GM23338 (cell line): Measurements from ENCODE around the gene CSNK1A1. TPM values are rescaled to one million over a fixed set of nuclear protein-coding genes. Genes with fewer than 3 reads are reported as not detected.

Experiments used
- ATAC-seq: fragments of 200-7000 bp; cut with Tn5 transposase; 3 replicates; pipeline ENCODE4 v1.9.1; 2020
- DNase-seq: peaks from one replicate; pipeline ENCODE4 v3.0.0-alpha.2; 2015; ENCODE audit warnings: low spot score
- H2AFZ ChIP-seq: fragments of 200-600 bp; sonication (generic); 2 replicates; pipeline ENCODE4 v1.8.0; 2016; ENCODE audit warnings: antibody characterized with exemption, mild to moderate bottlenecking, moderate library complexity
- H3F3A ChIP-seq: fragments of 200-600 bp; sonication (generic); replicated peaks from 2 replicates; pipeline ENCODE4 v1.8.0; 2017; ENCODE audit warnings: antibody characterized with exemption, mixed run types, low read depth
- H3K27ac ChIP-seq: fragments of 200-600 bp; sonication (generic); 2 replicates; pipeline ENCODE4 v1.6.1; 2016; ENCODE audit warnings: low read depth
- H3K27me3 ChIP-seq: fragments of 200-600 bp; sonication (generic); 2 replicates; pipeline ENCODE4 v1.8.0; 2016; ENCODE audit warnings: mild to moderate bottlenecking, mixed run types, moderate library complexity; ENCODE audit not compliant: insufficient read depth
- H3K36me3 ChIP-seq: fragments of 200-600 bp; sonication (generic); 2 replicates; pipeline ENCODE4 v1.8.0; 2016; ENCODE audit warnings: mild to moderate bottlenecking; ENCODE audit not compliant: insufficient read depth
- H3K4me1 ChIP-seq: fragments of 200-600 bp; sonication (generic); 2 replicates; pipeline ENCODE4 v1.8.0; 2016; ENCODE audit warnings: mild to moderate bottlenecking, moderate library complexity; ENCODE audit not compliant: insufficient read depth
- H3K4me2 ChIP-seq: fragments of 200-600 bp; sonication (generic); 2 replicates; pipeline ENCODE4 v1.7.1; 2017; ENCODE audit warnings: mixed run types
- H3K4me3 ChIP-seq: fragments of 200-600 bp; sonication (generic); 2 replicates; pipeline ENCODE4 v1.6.1; 2016; ENCODE audit warnings: mixed run types
- H3K79me2 ChIP-seq: fragments of 200-600 bp; sonication (generic); replicated peaks from 2 replicates; pipeline ENCODE4 v1.8.0; 2017; ENCODE audit warnings: mild to moderate bottlenecking; ENCODE audit not compliant: insufficient read depth
- H3K9me2 ChIP-seq: fragments of 200-600 bp; sonication (generic); 2 replicates; pipeline ENCODE4 v1.8.0; 2017; ENCODE audit not compliant: insufficient read depth
- H4K20me1 ChIP-seq: fragments of 200-600 bp; sonication (generic); replicated peaks from 2 replicates; pipeline ENCODE4 v1.8.0; 2017; ENCODE audit warnings: mild to moderate bottlenecking; ENCODE audit not compliant: insufficient read depth
- H3K27ac Mint-ChIP-seq: 2 replicates; pipeline ENCODE4 v1.8.0; 2020; ENCODE audit warnings: inconsistent platforms, mild to moderate bottlenecking, moderate library complexity, mixed read lengths
- H3K27me3 Mint-ChIP-seq: 3 replicates; pipeline ENCODE4 v1.8.0; 2022; ENCODE audit warnings: low read depth, mild to moderate bottlenecking, moderate library complexity, mixed read lengths, inconsistent platforms; ENCODE audit not compliant: insufficient read depth, poor library complexity
- H3K36me3 Mint-ChIP-seq: 3 replicates; pipeline ENCODE4 v1.8.0; 2021; ENCODE audit warnings: low read depth, mild to moderate bottlenecking, inconsistent platforms, moderate library complexity, mixed read lengths
- H3K4me1 Mint-ChIP-seq: 3 replicates; pipeline ENCODE4 v1.8.0; 2020; ENCODE audit warnings: mild to moderate bottlenecking, inconsistent platforms, mixed read lengths
- H3K4me3 Mint-ChIP-seq: 3 replicates; pipeline ENCODE4 v1.8.0; 2021; ENCODE audit warnings: moderate library complexity, mild to moderate bottlenecking, inconsistent platforms, mixed read lengths
- H3K9me3 Mint-ChIP-seq: 3 replicates; pipeline ENCODE4 v1.8.0; 2020; ENCODE audit warnings: moderate library complexity, mild to moderate bottlenecking, inconsistent platforms, mixed read lengths
- EZH2 ChIP-seq: fragments of 200-600 bp; sonication (generic); IDR thresholded peaks from one replicate; pipeline ENCODE4 v1.8.0; 2017; ENCODE audit warnings: antibody characterized with exemption, mild to moderate bottlenecking, low read depth; ENCODE audit not compliant: unreplicated experiment
- STAT1 ChIP-seq: IDR thresholded peaks from one replicate; pipeline ENCODE4 v1.6.1; 2016; ENCODE audit warnings: antibody characterized with exemption; ENCODE audit not compliant: unreplicated experiment
- polyA plus RNA-seq: library from polyadenylated mRNA; unstranded; fragments of >200 nt; fragmentation: Nextera tagmentation; extraction: Ambion mirVana; gene quantifications from 2 replicates; pipeline ENCODE4 v1.2.1, GENCODE V29; 2016
- total RNA-seq: library from RNA; depleted of rRNA; stranded (reverse); fragments of >200 nt; shearing (Covaris generic); gene quantifications from 2 replicates; pipeline ENCODE4 v1.2.3, GENCODE V29; 2014
- TF ChIP-seq, protein P1 (sequence below): fragments of 250-450 bp; sonication (Bioruptor Pico); IDR thresholded peaks from 2 replicates; pipeline ENCODE4 v1.5.0; 2020; ENCODE audit warnings: mild to moderate bottlenecking, moderate library complexity
- TF ChIP-seq, protein P2 (sequence below), 2 experiments: fragments of 200-600 bp in 1 of 2; sonication (generic) in 1 of 2; conservative IDR thresholded peaks; 2 replicates each; pipeline versions ENCODE4 v1.5.1 to v1.6.1; 2016 to 2017; ENCODE audit warnings: antibody characterized with exemption in 2 of 2, low read depth in 2 of 2, mild to moderate bottlenecking in 2 of 2, moderate library complexity in 1 of 2

CSNK1A1 gene
- total and polyA plus RNA-seq, 2 experiments from 2014 or later = 110 to 233 TPM

DNA sequence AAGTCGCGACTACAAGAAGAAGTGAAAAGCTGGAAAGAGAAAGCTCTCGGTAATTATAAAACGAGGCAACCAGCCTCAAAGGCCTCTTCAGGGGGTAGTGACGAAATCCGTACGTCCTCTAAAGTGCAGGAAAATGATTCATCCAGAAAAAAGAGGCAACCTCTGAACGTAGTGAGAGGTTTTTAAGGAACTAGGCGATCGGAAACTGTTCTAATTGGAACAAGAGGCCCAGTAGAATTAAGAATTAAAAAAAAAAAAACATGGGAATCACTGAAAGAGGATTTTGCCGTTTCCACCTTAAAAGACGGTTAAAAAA lies 1.0 kb downstream of the CSNK1A1 start (continued):
- TF ChIP-seq, protein P1, sequence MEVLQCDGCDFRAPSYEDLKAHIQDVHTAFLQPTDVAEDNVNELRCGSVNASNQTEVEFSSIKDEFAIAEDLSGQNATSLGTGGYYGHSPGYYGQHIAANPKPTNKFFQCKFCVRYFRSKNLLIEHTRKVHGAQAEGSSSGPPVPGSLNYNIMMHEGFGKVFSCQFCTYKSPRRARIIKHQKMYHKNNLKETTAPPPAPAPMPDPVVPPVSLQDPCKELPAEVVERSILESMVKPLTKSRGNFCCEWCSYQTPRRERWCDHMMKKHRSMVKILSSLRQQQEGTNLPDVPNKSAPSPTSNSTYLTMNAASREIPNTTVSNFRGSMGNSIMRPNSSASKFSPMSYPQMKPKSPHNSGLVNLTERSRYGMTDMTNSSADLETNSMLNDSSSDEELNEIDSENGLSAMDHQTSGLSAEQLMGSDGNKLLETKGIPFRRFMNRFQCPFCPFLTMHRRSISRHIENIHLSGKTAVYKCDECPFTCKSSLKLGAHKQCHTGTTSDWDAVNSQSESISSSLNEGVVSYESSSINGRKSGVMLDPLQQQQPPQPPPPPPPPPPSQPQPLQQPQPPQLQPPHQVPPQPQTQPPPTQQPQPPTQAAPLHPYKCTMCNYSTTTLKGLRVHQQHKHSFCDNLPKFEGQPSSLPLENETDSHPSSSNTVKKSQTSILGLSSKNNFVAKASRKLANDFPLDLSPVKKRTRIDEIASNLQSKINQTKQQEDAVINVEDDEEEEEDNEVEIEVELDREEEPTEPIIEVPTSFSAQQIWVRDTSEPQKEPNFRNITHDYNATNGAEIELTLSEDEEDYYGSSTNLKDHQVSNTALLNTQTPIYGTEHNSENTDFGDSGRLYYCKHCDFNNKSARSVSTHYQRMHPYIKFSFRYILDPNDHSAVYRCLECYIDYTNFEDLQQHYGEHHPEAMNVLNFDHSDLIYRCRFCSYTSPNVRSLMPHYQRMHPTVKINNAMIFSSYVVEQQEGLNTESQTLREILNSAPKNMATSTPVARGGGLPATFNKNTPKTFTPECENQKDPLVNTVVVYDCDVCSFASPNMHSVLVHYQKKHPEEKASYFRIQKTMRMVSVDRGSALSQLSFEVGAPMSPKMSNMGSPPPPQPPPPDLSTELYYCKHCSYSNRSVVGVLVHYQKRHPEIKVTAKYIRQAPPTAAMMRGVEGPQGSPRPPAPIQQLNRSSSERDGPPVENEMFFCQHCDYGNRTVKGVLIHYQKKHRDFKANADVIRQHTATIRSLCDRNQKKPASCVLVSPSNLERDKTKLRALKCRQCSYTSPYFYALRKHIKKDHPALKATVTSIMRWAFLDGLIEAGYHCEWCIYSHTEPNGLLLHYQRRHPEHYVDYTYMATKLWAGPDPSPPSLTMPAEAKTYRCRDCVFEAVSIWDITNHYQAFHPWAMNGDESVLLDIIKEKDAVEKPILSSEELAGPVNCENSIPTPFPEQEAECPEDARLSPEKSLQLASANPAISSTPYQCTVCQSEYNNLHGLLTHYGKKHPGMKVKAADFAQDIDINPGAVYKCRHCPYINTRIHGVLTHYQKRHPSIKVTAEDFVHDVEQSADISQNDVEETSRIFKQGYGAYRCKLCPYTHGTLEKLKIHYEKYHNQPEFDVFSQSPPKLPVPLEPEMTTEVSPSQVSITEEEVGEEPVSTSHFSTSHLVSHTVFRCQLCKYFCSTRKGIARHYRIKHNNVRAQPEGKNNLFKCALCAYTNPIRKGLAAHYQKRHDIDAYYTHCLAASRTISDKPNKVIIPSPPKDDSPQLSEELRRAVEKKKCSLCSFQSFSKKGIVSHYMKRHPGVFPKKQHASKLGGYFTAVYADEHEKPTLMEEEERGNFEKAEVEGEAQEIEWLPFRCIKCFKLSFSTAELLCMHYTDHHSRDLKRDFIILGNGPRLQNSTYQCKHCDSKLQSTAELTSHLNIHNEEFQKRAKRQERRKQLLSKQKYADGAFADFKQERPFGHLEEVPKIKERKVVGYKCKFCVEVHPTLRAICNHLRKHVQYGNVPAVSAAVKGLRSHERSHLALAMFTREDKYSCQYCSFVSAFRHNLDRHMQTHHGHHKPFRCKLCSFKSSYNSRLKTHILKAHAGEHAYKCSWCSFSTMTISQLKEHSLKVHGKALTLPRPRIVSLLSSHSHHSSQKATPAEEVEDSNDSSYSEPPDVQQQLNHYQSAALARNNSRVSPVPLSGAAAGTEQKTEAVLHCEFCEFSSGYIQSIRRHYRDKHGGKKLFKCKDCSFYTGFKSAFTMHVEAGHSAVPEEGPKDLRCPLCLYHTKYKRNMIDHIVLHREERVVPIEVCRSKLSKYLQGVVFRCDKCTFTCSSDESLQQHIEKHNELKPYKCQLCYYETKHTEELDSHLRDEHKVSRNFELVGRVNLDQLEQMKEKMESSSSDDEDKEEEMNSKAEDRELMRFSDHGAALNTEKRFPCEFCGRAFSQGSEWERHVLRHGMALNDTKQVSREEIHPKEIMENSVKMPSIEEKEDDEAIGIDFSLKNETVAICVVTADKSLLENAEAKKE (CRISPR knock-in tag) = no peak
- TF ChIP-seq, protein P2, sequence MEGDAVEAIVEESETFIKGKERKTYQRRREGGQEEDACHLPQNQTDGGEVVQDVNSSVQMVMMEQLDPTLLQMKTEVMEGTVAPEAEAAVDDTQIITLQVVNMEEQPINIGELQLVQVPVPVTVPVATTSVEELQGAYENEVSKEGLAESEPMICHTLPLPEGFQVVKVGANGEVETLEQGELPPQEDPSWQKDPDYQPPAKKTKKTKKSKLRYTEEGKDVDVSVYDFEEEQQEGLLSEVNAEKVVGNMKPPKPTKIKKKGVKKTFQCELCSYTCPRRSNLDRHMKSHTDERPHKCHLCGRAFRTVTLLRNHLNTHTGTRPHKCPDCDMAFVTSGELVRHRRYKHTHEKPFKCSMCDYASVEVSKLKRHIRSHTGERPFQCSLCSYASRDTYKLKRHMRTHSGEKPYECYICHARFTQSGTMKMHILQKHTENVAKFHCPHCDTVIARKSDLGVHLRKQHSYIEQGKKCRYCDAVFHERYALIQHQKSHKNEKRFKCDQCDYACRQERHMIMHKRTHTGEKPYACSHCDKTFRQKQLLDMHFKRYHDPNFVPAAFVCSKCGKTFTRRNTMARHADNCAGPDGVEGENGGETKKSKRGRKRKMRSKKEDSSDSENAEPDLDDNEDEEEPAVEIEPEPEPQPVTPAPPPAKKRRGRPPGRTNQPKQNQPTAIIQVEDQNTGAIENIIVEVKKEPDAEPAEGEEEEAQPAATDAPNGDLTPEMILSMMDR (conservative IDR thresholded peaks at IDR 0.05; ENCODE audit: low read depth in 2 of 2) = no peak
- TF ChIP-seq EZH2 = no peak

DNA sequence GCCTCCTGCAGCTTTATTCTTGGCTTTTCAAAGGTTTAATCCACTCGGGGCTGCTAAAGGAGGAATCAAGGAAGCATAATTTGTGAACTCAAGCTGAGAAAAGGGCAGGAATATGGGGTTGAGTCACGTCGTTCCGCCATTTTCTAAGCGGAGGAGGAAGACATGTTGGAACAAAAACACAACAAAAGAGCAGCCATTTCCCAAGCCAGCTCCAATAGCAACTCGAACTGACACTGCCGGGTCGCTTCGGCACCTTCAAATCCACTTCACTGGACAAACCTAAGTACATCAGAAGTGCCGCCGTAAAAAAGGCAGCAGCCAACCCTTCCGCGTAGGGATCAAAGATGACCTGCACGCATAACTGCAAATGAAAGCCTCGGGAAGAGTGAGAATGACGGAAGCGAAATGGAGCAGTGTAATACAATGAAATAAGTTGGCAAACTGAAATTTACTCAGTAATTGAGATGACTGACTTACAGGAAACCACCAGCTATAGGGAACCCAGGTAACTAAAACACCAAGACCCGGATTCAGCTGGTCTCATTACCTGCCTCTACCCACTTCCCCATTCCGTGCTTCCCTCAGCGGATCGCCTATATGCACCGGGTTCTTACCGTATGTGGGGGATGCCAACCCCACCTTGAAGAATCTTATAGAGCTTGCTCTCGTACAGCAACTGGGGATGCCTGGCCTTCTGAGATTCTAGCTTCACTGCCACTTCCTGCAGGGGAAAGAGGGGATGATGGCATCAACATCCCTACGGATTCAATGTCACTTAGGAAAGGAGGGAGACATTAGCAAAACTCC lies 1.6 kb downstream of the CSNK1A1 start:
- H3K36me3 Mint-ChIP-seq = peaks cover 61% of the 10 kb centered on the region
- Histone ChIP-seq H2AFZ (no peak overlapping the region), H3K27me3 (no peaks in the 10 kb centered on the region), H3F3A (0 out of 2 replicates have a peak, but pooled peaks cover 5% of the 10 kb centered on the region), H3K4me2 (peak overlapping the region; percentile 92), H3K27ac (peak overlapping the region; percentile 91), H3K79me2 (peaks cover 63% of the 10 kb centered on the region), H3K9me2 (no peaks in the 10 kb centered on the region), H3K4me3 (peak overlapping the region; percentile 96), H3K36me3 (peaks cover 10% of the 10 kb centered on the region; the same call in 1 of the 2 replicates), H4K20me1 (peaks cover 27% of the 10 kb centered on the region), H3K4me1 (peaks cover 38% of the 10 kb centered on the region)
- ATAC-seq = no peak; the same call in 2 of the 3 replicates
- peaks cover 15% of the 10 kb centered on the region for H3K27me3 Mint-ChIP-seq
- DNase-seq = peak; percentile 70
- peaks cover 3% of the 10 kb centered on the region; the same call in 1 of the 3 replicates for H3K9me3 Mint-ChIP-seq
- peak overlapping the region; percentile 98 for H3K27ac Mint-ChIP-seq
- H3K4me1 Mint-ChIP-seq = peaks cover 43% of the 10 kb centered on the region
- H3K4me3 Mint-ChIP-seq = peak overlapping the region; percentile 97
- no peak for TF ChIP-seq STAT1
- TF ChIP-seq, protein P1 (CRISPR knock-in tag) = no peak
